IMR-90 (cell line): ENCODE data around the gene ADAMTS13. TPM values are rescaled to one million over a fixed set of nuclear protein-coding genes. Genes with fewer than 3 reads are reported as not detected.

Experiments
- ATAC-seq: fragments of 200-7000 bp; cut with Tn5 transposase; 2 replicates; pipeline ENCODE4 v1.9.1; 2020; ENCODE audit warnings: low read depth, mild to moderate bottlenecking, moderate library complexity
- BruUV-seq: library from RNA; stranded (reverse); fragments of 400-500 nt; replicated peaks from 2 replicates; lab custom pipeline; 2021; lab: Mats Ljungman, UMichigan
- CTCF ChIA-PET: fragments of 300-600 bp; formaldehyde crosslinking; extraction: SDS; loops from one replicate; lab custom pipeline; 2021; ENCODE audit warnings: antibody characterized with exemption; lab: Yijun Ruan, JAX
- POLR2A ChIA-PET: fragments of 300-600 bp; sonication (Branson Sonifier 250); formaldehyde crosslinking; loops from one replicate; lab custom pipeline; 2022; ENCODE audit warnings: antibody characterized with exemption; ENCODE audit not compliant: unreplicated experiment; lab: Charles Lee
- DNase-seq: peaks from one replicate; pipeline ENCODE4 v3.0.0; 2013
- H2AFZ ChIP-seq: replicated peaks from 2 replicates; pipeline ENCODE3; 2013; ENCODE audit warnings: low read length, mild to moderate bottlenecking; ENCODE audit not compliant: poor library complexity
- H2AK5ac ChIP-seq: 2 replicates; pipeline ENCODE4 v1.6.1; 2013; ENCODE audit warnings: low read depth, low read length, inconsistent platforms
- H2AK9ac ChIP-seq: replicated peaks from 2 replicates; pipeline ENCODE3; 2013; ENCODE audit warnings: mild to moderate bottlenecking, low read depth, low read length, moderate library complexity; ENCODE audit not compliant: poor library complexity
- H2BK120ac ChIP-seq: 2 replicates; pipeline ENCODE4 v1.6.1; 2013; ENCODE audit warnings: low read depth, low read length, inconsistent platforms
- H2BK15ac ChIP-seq: 3 replicates; pipeline ENCODE4 v1.6.1; 2013; ENCODE audit warnings: low read depth, low read length, inconsistent platforms
- H2BK20ac ChIP-seq: 2 replicates; pipeline ENCODE4 v1.6.1; 2013; ENCODE audit warnings: low read depth, mild to moderate bottlenecking, inconsistent platforms, low read length, moderate library complexity
- H2BK5ac ChIP-seq: 2 replicates; pipeline ENCODE4 v1.6.1; 2013; ENCODE audit warnings: mild to moderate bottlenecking, low read depth, low read length, inconsistent platforms; ENCODE audit not compliant: poor library complexity, severe bottlenecking
- H3K14ac ChIP-seq: replicated peaks from 2 replicates; pipeline ENCODE4 v1.6.1; 2013; ENCODE audit warnings: low read depth, low read length, inconsistent platforms
- H3K18ac ChIP-seq: 2 replicates; pipeline ENCODE4 v1.6.1; 2013; ENCODE audit warnings: low read depth, low read length, control low read depth
- H3K23ac ChIP-seq: 2 replicates; pipeline ENCODE4 v1.6.1; 2013; ENCODE audit warnings: low read depth, low read length, inconsistent platforms
- H3K27ac ChIP-seq: 2 replicates; pipeline ENCODE4 v1.5.1; 2013; ENCODE audit warnings: mild to moderate bottlenecking, control low read depth, low read length; ENCODE audit not compliant: insufficient read depth
- H3K27me3 ChIP-seq: 2 replicates; pipeline ENCODE4 v1.6.1; 2013; ENCODE audit warnings: low read length; ENCODE audit not compliant: control insufficient read depth, insufficient read depth
- H3K36me3 ChIP-seq: 2 replicates; pipeline ENCODE4 v1.6.1; 2013; ENCODE audit warnings: low read length, mixed read lengths; ENCODE audit not compliant: control insufficient read depth, insufficient read depth
- H3K4ac ChIP-seq: 2 replicates; pipeline ENCODE4 v1.6.1; 2013; ENCODE audit warnings: low read depth, low read length, inconsistent platforms
- H3K4me1 ChIP-seq: 2 replicates; pipeline ENCODE4 v1.6.1; 2013; ENCODE audit warnings: low read length, mixed read lengths; ENCODE audit not compliant: control insufficient read depth, insufficient read depth
- H3K4me2 ChIP-seq: 2 replicates; pipeline ENCODE4 v1.6.1; 2013; ENCODE audit warnings: low read depth, mild to moderate bottlenecking, control low read depth, low read length, moderate library complexity
- H3K4me3 ChIP-seq: 2 replicates; pipeline ENCODE4 v1.5.1; 2013; ENCODE audit warnings: low read depth, mild to moderate bottlenecking, control low read depth, low read length, moderate library complexity; ENCODE audit not compliant: insufficient read depth
- H3K56ac ChIP-seq: 2 replicates; pipeline ENCODE4 v1.6.1; 2013; ENCODE audit warnings: low read length, inconsistent platforms; ENCODE audit not compliant: insufficient read depth; ENCODE audit errors: extremely low read depth
- H3K79me1 ChIP-seq, 2 experiments: 2 replicates each; pipeline ENCODE4 v1.6.1; 2013; ENCODE audit warnings: low read length in 2 of 2, inconsistent platforms in 1 of 2, low read depth in 1 of 2
- H3K9ac ChIP-seq: 2 replicates; pipeline ENCODE4 v1.6.1; 2013; ENCODE audit warnings: low read depth, low read length, control low read depth
- H3K9me1 ChIP-seq: 2 replicates; pipeline ENCODE4 v1.6.1; 2013; ENCODE audit warnings: low read length, inconsistent platforms; ENCODE audit not compliant: insufficient read depth
- H3K9me3 ChIP-seq: 2 replicates; pipeline ENCODE4 v1.6.1; 2013; ENCODE audit warnings: low read length; ENCODE audit not compliant: control insufficient read depth, insufficient read depth
- H4K20me1 ChIP-seq: 2 replicates; pipeline ENCODE4 v1.6.1; 2013; ENCODE audit warnings: low read length, inconsistent platforms; ENCODE audit not compliant: insufficient read depth
- H4K5ac ChIP-seq: 2 replicates; pipeline ENCODE4 v1.6.1; 2013; ENCODE audit warnings: mild to moderate bottlenecking, low read depth, low read length, control low read depth
- H4K8ac ChIP-seq, 2 experiments: 2 replicates each; pipeline ENCODE4 v1.6.1; 2013; ENCODE audit warnings: low read depth in 2 of 2, low read length in 2 of 2, control low read depth in 1 of 2, inconsistent platforms in 1 of 2
- H4K91ac ChIP-seq: 2 replicates; pipeline ENCODE4 v1.6.1; 2013; ENCODE audit warnings: low read depth, low read length, inconsistent platforms; ENCODE audit not compliant: insufficient read depth
- BHLHE40 ChIP-seq: fragments of 150-350 bp; IDR thresholded peaks from 2 replicates; pipeline ENCODE4 v1.6.1; 2016; ENCODE audit warnings: mild to moderate bottlenecking, low read depth, low read length
- CHD1 ChIP-seq: IDR thresholded peaks from 2 replicates; pipeline ENCODE4 v1.6.1; 2012; ENCODE audit warnings: low read depth, low read length, improper control_type of control experiment
- CTCF ChIP-seq: conservative IDR thresholded peaks from 2 replicates; pipeline ENCODE4 v1.5.1; 2012; ENCODE audit warnings: mild to moderate bottlenecking, low read depth, low read length, improper control_type of control experiment
- MAFK ChIP-seq: IDR thresholded peaks from 2 replicates; pipeline ENCODE4 v1.6.1; 2012; ENCODE audit warnings: low read depth, low read length, improper control_type of control experiment
- MAZ ChIP-seq: IDR thresholded peaks from 2 replicates; pipeline ENCODE4 v1.6.1; 2012; ENCODE audit warnings: low read depth, mild to moderate bottlenecking, low read length, improper control_type of control experiment, moderate library complexity, borderline replicate concordance
- NFE2L2 ChIP-seq: fragments of 150-350 bp; IDR thresholded peaks from 2 replicates; pipeline ENCODE4 v1.6.1; 2016; ENCODE audit warnings: low read depth, mild to moderate bottlenecking, low read length
- RAD21 ChIP-seq: IDR thresholded peaks from 2 replicates; pipeline ENCODE4 v1.6.1; 2012; ENCODE audit warnings: low read length, improper control_type of control experiment
- RFX5 ChIP-seq: IDR thresholded peaks from 2 replicates; pipeline ENCODE4 v1.8.0; 2012; ENCODE audit warnings: low read depth, mild to moderate bottlenecking, low read length, moderate library complexity
- WGBS, 2 experiments: methylation state at CpG; one replicate each; pipeline versions ENCODE4 v1.1.5 to v1.1.7; 2013; ENCODE audit warnings: missing lambda C conversion rate in 2 of 2; ENCODE audit not compliant: insufficient read length in 1 of 2; ENCODE audit errors: extremely low coverage in 2 of 2; 5-methylcytosine and 5-hydroxymethylcytosine counted together
- dilution Hi-C: fragments of 300-500 bp; cut with HindIII; formaldehyde crosslinking; loops from one replicate; pipeline ENCODE4 v1.14.3; 2018; ENCODE audit warnings: low sequenced_read_pairs; ENCODE audit not compliant: unreplicated experiment
- in situ Hi-C: fragments of 300-500 bp; cut with MboI; formaldehyde crosslinking; loops from 3 replicates; pipeline ENCODE4 v1.14.3; 2019; ENCODE audit warnings: low sequenced_read_pairs, inconsistent platforms, mixed read lengths
- intact Hi-C: fragments of 100-400 bp; cut with micrococcal nuclease; formaldehyde crosslinking; loops from 2 replicates; pipeline ENCODE4 v1.10.0; 2022
- polyA plus RNA-seq, 3 experiments: library from polyadenylated mRNA; depleted of rRNA; stranded (reverse); fragments of >200 nt; gene quantifications; 2 replicates each; pipeline ENCODE4 v1.2.3, GENCODE V29; 2012; ENCODE audit warnings: low replicate concordance in 1 of 3
- total RNA-seq: library from RNA; depleted of rRNA; stranded (reverse); fragments of >200 nt; gene quantifications from 2 replicates; pipeline ENCODE4 v1.2.3, GENCODE V29; 2012
- TF ChIP-seq, protein P1 (sequence below): fragments of 150-350 bp; IDR thresholded peaks from 2 replicates; pipeline ENCODE4 v1.6.1; 2016; ENCODE audit warnings: low read depth, mild to moderate bottlenecking, low read length, moderate library complexity, borderline replicate concordance

ADAMTS13 gene
- total and polyA plus RNA-seq, 2 of the 4 experiments (the other 2 are of a cell fraction): 0.18 to 2.8 TPM

DNA sequence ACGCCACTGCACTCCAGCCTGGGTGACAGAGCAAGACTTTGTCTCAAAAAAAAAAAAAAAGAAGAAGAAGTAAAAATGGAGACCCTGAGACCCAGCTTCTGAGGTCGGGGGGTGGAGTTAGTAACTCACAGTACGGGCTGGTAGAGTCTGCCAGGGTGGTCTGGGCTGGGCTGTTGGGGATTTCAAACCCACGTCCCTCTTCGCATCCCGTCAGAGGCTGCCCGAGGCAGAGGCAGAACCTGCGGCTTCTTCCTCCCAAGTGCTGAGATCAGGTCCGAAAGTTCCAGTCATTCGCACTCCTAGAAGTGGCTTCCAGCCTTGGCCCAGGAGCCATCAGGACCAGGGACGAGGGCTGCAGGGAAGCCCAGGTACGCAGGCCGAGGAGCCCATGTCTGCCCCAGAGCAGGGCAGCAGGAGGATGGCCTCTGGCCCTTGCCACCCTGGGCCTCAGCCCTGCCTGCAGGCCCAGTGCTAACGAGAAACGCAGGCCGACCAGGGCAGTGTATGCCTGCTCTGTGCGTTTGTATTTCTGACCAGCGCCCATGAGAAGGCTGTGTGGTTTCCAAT, 66.6 kb downstream of the ADAMTS13 start:
- no peak for ATAC-seq
- Histone ChIP-seq H3K4me1 (peaks cover 4% of the 10 kb centered on the region; the same call in 1 of the 2 replicates), H3K56ac (no peak overlapping the region), H2BK20ac (no peak overlapping the region), H3K27ac (no peak overlapping the region), H3K9ac (no peak overlapping the region), H3K36me3 (no peaks in the 10 kb centered on the region), H3K23ac (no peak overlapping the region), H2BK120ac (no peak overlapping the region), H3K9me3 (no peaks in the 10 kb centered on the region), H2BK5ac (no peak overlapping the region), H4K20me1 (0 out of 2 replicates have a peak, but pooled peaks cover 5% of the 10 kb centered on the region), H4K8ac (no peak overlapping the region), H3K4ac (no peak overlapping the region), H4K5ac (no peak overlapping the region), H2AFZ (no peak overlapping the region), H2AK9ac (no peak overlapping the region), H3K27me3 (peaks cover 22% of the 10 kb centered on the region; the same call in 1 of the 2 replicates), H3K18ac (no peak overlapping the region), H4K91ac (no peak overlapping the region), H2AK5ac (no peak overlapping the region), H3K9me1 (no peaks in the 10 kb centered on the region; the same call in 1 of the 2 replicates), H3K4me3 (no peak overlapping the region), H3K79me1 (no peaks in the 10 kb centered on the region), H3K4me2 (no peak overlapping the region), H3K14ac (no peak overlapping the region), H2BK15ac (no peak overlapping the region)
- WGBS, 2 experiments: 86% methylated on average over 11 of the region's 18 CpGs; no CpG with 5 or more reads in 1 of the 2 experiments
- dilution Hi-C loops (no loop called here), intact Hi-C loops (no loop called here), in situ Hi-C loops (loop anchor here (10.0 to 25.0 kb wide), 2 partner anchors 84 to 451 kb away; partner anchors contain the start of gene GTF3C5)
- ChIA-PET CTCF (no interaction called here), POLR2A (no interaction called here)
- TF ChIP-seq CTCF (no peak), RAD21 (no peak), CHD1 (no peak), MAZ (no peak), RFX5 (no peak), BHLHE40 (no peak), MAFK (no peak), NFE2L2 (no peak)
- TF ChIP-seq, protein P1, sequence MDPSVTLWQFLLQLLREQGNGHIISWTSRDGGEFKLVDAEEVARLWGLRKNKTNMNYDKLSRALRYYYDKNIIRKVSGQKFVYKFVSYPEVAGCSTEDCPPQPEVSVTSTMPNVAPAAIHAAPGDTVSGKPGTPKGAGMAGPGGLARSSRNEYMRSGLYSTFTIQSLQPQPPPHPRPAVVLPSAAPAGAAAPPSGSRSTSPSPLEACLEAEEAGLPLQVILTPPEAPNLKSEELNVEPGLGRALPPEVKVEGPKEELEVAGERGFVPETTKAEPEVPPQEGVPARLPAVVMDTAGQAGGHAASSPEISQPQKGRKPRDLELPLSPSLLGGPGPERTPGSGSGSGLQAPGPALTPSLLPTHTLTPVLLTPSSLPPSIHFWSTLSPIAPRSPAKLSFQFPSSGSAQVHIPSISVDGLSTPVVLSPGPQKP: no peak
- BruUV-seq: no TSS peak
- no peak for DNase-seq
